Right ventricle myocardium inferior (tissue), 1 donor: ENCODE measurements around the gene BCAP31. TPM values are rescaled to one million over a fixed set of nuclear protein-coding genes. Genes with fewer than 3 reads are reported as not detected.
"Not testable (repeated sequence)": the region's sequence is repeated elsewhere in the genome, so short reads cannot be mapped to it uniquely, and the experiment has no call there.

Experiments used
- ATAC-seq: fragments of 200-7000 bp; cut with Tn5 transposase; one replicate; pipeline ENCODE4 v1.9.1; 2020; ENCODE audit warnings: mild to moderate bottlenecking, moderate library complexity
- DNase-seq: peaks from one replicate; pipeline ENCODE4 v3.0.0; 2021; ENCODE audit errors: missing footprints
- intact Hi-C: fragments of 100-400 bp; cut with DNase I; formaldehyde crosslinking; loops from one replicate; pipeline ENCODE4 v1.11.0; 2022
- total RNA-seq: library from RNA; stranded (reverse); fragmentation: NEBNext Ultra II Directional; extraction: Animal tissue kit (Norgen Biotek cat#: 25700); gene quantifications from one replicate; pipeline ENCODE4 v1.2.1, GENCODE V29; 2021
- donor health status: DM: no; HTN: yes; CAD: no; lungs with severe emphysema.

Gene BCAP31
- total RNA-seq, 1 donor from 2014 or later, result 98.5 TPM

DNA sequence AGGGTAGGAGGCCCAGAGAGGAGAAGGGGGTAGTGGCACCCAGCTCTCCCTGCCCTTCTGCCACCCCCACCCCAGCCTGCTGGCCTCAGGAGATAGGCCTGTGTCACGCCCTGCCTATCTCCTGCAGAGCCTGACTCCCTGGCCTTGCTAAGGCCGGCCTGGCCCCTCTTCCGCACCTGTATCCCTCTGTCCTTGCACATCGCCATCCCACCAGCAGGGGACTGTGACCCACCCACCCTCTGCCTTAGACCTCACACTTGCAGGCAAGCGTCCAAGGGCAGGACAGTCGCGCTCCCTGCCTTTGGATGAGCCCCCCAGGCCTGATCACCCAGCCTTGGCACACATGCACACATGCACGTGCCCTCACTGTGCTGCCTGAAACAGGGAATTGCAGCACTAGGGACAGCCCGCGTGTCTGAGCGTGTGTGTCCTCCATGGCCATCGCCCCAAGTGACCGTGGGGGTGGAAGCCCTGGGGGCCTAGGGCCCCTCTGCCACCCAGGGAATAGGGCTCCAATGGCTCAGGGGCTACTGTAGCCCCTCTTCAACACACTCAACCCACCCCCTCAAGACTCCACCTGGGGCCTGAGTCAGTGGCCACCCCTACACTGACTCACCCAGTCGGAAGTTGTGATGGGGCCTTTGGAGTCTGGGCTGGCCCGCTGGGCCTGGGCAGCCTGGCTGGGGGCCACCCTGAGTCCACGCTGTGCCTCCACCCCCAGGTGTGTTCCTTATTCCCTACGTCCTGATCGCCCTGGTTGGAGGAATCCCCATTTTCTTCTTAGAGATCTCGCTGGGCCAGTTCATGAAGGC is 34.3 kb downstream of the BCAP31 start:
- peak; percentile 5 for ATAC-seq
- intact Hi-C loops, result loop anchor here (2.0 to 5.0 kb wide), 2 partner anchors 19 to 32 kb away; partner anchors contain the start of genes ABCD1 and BCAP31
- DNase-seq, result no peak

DNA sequence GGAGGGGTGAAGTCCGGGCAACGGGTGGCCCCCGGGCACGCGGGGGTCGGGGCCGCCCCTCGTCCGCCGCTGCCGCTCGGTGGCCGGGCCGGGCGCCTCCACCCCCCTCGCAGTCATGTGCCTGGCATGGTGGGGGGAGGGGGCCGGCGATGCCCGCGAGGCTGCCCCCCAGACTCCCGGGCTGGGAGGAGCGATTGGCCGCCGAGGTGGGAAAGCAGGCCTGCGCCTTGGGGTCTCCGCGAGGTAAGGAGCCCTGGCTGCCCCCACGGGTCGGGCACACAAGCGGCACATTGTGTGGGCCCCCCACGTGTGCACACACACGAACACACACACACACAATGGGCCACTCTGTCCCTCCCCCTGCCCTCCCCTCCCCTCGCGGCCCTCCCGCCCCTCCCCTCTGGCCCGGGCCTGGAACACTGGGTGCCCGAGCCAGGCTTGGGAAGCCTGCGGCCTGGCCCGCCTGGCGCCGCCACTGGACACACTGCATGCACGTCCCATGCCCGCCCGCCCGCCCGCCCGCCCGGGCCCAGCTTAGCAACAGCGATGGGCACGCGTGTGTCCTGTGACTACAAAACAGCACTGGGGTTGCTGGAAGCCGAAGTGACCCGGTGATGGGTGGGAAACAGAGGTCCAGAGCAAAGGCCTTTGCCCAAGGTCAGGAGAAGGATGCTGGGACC is 35.1 kb downstream of the BCAP31 start:
- DNase-seq (no peak), ATAC-seq (peak; percentile 72)
- intact Hi-C loops, result loop anchor here (2.0 to 5.0 kb wide), 2 partner anchors 20 to 33 kb away; partner anchors contain the start of genes ABCD1 and BCAP31

DNA sequence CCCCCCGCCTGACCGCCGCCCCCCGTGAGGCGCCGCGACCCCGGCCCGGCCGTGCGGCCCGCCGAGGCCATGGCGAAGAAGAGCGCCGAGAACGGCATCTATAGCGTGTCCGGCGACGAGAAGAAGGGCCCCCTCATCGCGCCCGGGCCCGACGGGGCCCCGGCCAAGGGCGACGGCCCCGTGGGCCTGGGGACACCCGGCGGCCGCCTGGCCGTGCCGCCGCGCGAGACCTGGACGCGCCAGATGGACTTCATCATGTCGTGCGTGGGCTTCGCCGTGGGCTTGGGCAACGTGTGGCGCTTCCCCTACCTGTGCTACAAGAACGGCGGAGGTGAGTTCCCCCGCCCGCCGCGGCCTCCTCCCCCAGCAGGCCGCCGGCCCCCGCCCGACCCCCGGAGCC is 35.7 kb downstream of the BCAP31 start:
- intact Hi-C loops, result loop anchor here (2.0 to 5.0 kb wide), 2 partner anchors 20 to 34 kb away; partner anchors contain the start of genes ABCD1 and BCAP31
- DNase-seq (no peak), ATAC-seq (no peak)

DNA sequence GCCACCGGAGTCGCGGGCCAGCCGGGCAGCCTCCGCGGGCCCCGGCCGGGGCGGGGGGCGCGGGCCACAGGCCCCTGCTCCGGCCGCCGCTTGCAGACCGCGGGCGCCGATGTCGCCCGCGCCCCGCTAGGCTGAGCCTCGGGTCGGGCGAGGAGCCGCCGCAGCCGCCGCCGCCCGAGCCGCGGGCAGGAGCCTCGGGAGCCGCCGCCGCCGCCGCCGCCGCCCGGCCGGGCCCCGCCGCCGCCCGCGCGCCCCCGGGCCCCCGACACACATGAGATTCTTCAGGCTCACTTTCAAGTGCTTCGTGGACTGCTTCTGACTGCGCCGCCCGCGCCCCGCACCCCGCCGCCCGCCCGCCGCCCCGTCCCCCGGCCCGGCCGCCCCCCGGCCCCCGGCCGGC is 36.1 kb downstream of the BCAP31 start:
- no peak for ATAC-seq
- no peak for DNase-seq

DNA sequence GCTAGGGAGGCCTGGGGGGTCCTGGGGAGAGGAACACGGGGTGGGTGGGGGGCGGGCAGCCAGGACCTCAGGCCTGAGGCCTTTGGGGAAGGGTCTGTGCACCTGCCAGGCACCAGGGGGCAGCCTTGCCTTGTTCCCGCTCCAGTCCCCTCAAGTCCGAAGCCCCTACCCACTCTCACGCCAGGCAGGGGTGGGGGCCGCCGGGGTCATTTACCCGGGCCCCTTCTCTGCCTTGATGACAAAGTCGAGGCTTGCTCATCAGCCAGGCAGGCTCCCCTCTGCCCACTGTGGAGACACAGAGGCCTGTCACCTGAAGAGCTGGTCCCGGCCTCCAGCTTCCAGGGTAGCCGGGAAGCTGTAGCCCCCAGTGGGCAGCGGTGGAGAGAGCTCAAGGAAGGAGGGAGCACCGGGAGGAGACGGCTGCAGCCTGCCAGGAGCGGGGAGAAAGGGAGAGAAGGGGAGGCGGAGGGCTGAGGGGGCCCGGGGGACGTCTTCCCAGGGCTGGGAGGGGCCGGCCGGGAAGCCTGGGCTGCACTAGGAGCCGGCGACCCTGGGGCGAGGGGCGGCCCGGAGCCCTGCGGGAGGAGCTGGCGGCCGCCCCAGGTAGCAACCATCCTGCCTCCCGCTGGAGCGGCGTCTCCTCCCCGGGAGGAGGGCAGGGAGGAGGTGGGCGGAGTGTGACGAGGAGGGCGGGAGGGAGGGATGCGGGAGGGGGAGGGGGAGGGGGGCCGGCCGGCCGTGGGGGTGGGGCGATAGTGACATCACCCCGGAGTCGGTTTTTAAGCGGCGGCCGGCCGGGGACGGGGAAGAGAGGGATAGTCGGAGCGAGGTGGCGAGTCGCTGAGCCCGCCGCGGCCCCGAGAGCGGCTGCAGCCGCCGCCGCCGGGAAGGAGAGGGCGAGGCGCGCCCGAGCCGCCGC is 36.8 kb downstream of the BCAP31 start, which contains the start of gene SLC6A8:
SLC6A8 (plus strand) TSS at position 806 of the 919 bp plus-strand sequence. CDS start 649 bp downstream, outside the sequence.
- DNase-seq (peak; percentile 86), ATAC-seq (peak; percentile 64)
- intact Hi-C loops, result loop anchor here (2.0 to 5.0 kb wide), 2 partner anchors 21 to 35 kb away; partner anchors contain the start of genes ABCD1 and BCAP31

More for the DNA sequence above, 36.1 kb downstream of the BCAP31 start:
- intact Hi-C loops, result loop anchor here (2.0 to 5.0 kb wide), 2 partner anchors 21 to 34 kb away; partner anchors contain the start of genes ABCD1 and BCAP31

DNA sequence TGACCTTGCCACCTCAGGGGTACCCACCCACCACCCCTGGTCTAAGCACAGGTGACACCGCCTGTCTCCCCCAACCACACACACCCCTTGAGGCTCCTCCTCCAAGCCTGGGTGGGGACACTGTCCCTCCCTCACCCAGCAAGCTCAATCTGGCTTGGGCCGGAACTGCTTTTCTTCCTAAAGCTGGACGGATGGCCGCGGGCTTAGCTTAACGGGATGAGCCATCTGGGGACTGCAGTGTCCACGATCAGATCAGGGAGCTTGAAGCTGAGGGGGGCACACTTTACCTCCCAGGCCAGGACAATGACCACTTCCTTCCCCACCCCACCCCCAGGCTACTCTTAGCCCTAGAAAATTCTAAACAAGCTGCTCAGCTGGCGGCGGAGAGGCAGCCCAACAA is 37.5 kb downstream of the BCAP31 start:
- DNase-seq (peak; percentile 7), ATAC-seq (no peak)
- intact Hi-C loops, result loop anchor here (5.0 kb wide), 1 partner anchor 36 kb away; the partner anchor contains the start of genes ABCD1 and BCAP31

DNA sequence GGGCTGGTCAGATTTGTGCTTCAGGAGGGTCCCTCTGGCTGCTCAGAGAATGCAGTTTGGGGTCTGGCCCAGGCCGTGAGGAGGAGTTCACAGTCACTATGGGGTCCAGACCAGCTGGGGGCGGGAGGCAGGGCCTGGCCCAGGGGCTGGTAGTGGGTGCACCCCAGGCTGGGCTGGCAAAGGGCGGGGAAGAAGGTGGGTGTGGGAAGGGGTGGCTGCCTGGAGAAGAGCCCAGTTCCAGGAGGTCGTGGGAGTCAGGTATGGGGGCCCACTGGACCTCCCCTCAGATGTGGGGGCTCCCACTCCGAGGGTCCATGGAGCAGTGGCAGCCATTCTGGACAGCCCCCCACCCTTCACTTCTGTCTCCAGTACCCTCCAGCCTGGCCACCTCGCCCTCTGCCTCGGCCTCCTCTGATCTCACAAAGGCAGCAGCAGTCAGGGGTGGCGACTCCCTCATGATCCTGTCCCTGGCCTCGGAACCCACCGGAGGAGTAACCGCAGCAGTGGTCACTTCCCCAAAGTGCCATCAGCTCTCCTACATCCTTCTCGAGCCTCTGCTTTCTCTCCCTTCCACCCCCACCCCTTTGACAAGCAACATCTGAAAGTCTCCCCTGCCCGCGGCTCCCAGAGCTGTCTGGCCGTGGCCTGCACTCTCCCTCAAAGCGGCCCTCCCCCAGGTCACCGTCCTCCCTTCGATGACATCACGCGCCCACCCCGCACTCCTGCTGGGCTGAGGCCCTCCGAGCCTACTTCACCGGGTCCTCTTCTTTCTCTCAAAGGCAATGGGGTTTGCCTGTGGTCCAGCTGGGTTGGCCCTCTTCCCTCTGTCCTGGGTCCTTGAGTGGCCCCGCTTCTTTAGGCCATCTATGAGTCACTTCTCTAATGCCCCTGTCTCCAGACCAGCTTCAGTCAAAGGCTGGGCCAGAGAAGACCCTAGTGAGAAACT is 38.2 kb downstream of the BCAP31 start:
- ATAC-seq (no peak), DNase-seq (peak; percentile 28)
- intact Hi-C loops, result loop anchor here (5.0 kb wide), 1 partner anchor 36 kb away; the partner anchor contains the start of genes ABCD1 and BCAP31

DNA sequence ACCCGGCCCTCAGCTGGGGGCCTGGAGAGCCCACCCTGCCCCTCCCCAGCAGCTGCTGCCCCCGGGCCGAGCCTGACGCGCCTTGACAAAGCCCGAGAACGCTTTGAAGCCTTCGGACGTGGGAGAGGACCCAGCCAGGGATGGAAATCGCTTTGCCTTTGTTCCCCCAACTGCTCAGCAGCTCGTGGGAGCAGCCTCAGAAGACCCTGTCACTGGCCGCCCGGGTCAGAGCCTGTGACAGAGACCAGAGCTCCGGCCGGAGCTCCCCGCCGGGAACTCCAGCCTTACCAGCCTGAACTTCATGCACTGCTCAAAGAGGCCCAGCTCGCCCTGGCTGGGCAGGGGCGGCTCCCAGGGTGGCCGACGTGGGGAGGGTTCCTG is 39.0 kb downstream of the BCAP31 start:
- ATAC-seq, result no peak

DNA sequence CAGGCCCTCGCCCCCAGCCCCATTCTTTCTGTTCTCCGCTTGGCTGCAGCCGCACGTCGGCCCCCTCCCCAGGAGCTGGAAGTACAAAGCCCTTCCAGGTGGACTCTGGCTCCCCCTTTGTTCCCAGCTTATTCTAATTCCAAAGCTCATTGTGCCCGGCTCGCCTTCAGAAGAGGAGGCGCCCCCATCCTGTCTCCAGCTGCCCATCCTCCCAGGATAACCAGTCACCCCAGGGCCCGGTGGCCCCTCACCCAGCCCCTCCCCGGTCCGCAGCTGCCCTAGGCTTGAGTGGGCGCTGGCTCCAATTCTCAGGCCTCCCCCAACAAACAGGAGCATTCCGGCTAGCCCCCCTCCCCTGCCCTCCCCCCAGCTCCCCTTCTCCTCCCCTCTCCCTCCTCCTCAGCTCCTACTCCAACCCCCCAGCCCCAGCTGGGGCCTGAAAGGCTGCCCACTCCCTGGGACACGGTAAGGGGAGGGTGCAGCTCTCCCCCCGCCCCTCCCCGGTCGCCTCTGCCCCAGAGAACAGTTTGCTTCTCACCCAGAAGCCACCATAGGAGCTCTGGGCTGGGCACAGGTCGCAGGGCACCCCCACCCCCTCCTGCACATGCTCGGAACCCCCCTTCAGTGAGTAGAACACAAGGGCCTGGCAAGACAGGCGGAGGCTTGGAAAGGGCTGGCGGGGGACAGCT is 39.6 kb downstream of the BCAP31 start:
- intact Hi-C loops, result loop anchor here (5.0 kb wide), 1 partner anchor 38 kb away; the partner anchor contains the start of genes ABCD1 and BCAP31
- DNase-seq, result no peak
- ATAC-seq, result no peak

More for the DNA sequence above, 39.0 kb downstream of the BCAP31 start:
- intact Hi-C loops, result loop anchor here (5.0 kb wide), 1 partner anchor 37 kb away; the partner anchor contains the start of genes ABCD1 and BCAP31
- DNase-seq, result no peak

DNA sequence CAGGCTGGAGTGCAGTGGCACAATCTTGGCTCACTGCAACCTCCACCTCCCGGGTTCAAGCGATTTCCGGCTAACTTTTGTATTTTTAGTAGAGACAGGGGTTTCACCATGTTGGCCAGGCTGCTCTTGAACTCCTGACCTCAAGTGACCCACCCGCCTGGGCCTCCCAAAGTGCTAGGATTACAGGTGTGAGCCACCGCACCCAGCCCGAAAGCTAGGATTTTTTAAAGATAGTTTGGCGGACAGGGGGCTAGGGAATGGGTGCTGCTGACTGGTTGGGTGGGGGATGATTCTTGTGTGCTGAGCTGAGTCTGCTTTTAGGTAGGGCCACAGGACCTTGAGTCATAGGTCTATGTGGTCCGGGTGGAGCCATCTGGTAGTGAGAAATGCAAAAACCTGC is 40.7 kb downstream of the BCAP31 start:
- DNase-seq, intact Hi-C loops, ATAC-seq: not testable (repeated sequence)

DNA sequence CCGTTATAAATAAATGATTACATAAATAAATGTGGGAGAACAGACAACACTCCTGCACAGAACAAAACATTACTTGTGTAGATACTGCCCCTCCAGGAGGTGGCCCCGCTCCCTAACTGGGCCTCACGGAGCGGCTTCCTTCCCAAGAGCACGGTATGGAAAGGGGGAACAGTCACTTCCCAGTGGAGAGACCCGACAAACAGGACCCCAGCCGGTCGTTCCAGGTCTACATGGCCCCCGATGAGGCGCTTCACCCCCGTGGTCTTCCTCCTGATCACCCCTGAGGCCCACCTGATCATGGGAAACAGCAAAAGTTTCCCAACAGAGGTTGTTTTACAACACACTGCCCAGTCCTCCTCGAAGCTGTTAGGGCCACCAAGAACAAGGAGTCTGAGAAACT is 43.0 kb downstream of the BCAP31 start:
- DNase-seq, result no peak
- no peak for ATAC-seq
- intact Hi-C loops, result no loop called here

DNA sequence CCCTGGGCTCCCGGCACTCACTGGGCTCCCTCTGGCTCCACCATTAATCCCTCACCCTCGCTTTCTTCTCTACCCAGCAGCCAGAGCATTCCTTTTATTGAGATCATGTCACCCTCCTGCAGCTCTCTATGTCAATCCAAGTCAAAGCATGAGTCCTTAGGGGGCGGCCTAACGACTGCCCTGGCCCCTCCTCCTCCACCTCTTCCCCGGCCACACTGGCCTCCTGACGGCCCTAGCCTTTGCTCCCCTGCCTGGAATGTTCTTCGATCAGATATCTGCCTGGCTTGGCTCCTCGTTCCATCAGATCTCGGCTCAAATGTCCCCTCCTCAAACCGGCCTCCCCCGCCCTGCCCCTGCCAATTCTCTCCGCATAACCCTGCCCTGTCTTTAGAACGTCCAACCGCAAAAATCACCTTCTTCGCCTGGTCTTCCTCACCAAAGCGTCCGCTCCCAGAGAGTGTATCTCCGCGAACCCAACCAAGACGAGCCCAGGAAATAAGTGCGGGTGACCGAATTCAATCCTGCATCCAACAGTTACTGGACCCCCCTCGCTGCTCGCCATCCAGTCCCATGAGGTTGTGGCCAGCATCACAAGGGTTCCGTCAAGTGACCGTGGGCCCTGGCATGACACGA is 49.9 kb downstream of the BCAP31 start:
- ATAC-seq, result no peak
- intact Hi-C loops, result no loop called here

DNA sequence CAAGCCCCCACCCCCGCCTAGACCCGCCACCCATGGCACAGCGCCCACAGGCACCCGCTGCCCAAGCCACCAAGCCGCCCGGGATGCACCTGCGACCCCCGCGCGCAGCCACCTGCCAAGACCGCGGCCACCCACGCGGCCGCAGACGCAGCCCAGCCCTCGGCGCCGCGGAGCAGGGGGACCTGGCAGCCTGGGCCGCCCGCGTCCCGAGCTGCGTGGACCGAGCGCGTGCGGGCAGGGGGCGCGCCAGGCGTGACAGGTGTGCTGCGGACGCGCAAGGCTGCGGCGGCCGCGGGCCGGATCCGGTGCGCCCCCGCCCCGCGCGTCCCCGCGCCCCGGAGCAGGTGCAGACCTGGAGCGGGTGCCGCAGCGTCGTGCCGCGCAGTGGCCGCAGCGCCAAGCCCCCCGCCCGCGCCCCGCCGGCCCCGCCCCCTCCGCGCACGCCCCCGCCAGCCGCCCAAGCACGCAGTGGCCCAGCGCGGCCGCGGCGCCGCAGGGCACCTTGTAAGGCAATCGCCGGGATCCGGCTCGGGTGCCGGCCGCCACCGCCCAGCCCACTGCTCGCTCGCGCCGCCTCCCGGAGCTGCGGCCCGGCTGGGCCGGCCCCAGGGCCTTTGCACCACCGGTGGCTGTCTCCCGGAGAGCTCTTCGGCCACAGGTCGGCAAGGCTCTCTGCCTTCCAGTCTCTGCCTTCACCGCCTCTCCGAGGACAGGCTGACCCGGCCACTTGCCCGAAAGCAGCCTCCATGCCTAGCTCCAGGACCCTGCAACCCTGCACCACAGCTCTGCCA is 50.6 kb downstream of the BCAP31 start, which contains the start of gene PNCK:
PNCK (minus strand) TSS at position 386 of the 791 bp plus-strand sequence. CDS start 737 bp downstream, outside the sequence.
- ATAC-seq (no peak), DNase-seq (no peak)
- intact Hi-C loops, result no loop called here

More for the DNA sequence above, 49.9 kb downstream of the BCAP31 start:
- no peak for DNase-seq

DNA sequence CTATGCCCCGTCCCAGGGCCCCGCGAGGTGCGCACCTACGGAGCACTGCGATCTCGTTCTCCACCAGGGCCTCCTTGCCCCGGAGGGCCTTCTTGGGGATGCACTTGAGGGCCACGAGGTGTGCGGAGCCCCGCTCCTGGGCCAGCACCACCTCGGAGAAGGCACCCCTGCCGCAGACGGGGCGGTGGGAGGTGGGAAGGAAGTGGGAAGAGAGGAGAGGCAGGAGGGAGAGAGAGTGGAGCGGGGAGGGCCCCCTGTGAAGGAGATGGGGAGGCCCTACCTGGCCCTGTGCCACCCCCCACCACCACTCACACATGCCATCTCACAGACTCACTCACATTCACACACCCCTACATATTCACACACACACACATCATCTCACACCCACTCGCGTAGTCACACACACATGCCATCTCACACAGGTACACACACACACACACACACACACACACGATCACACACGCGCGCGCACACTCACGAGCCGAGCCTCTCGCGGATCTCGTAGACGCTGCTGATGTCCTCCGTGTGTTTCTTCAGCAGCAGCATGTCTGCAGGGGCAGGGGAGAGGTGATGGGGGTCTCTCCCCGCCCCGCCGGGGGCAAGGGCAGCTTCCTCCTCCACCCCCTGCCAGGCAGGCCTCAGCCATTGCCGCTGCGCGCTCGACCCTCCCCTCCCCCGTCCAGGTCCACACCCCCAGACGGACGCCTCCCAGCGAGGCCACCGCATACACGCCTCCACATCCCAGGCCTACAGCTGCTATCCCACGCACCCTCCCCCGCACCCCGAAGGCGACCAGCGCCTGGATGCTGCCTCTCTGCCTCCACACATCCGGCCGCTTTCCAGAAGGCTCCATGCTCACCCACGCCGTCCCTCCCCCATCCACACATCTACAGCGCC is 51.4 kb downstream of the BCAP31 start:
- ATAC-seq (no peak), DNase-seq (no peak)
- intact Hi-C loops, result no loop called here
